A673 (cell line): ENCODE results near the gene IP6K2. TPM values are rescaled to one million over a fixed set of nuclear protein-coding genes. Genes with fewer than 3 reads are reported as not detected.

ENCODE experiments used
- BruUV-seq: library from RNA; stranded (reverse); fragments of 400-500 nt; replicated peaks from 2 replicates; lab custom pipeline; 2021; lab: Mats Ljungman, UMichigan
- CTCF ChIA-PET: fragments of 300-600 bp; sonication (Branson Sonifier 250); formaldehyde crosslinking; loops from one replicate; lab custom pipeline; 2022; ENCODE audit warnings: antibody characterized with exemption; lab: Charles Lee
- POLR2A ChIA-PET: fragments of 300-600 bp; sonication (Branson Sonifier 250); formaldehyde crosslinking; loops from one replicate; lab custom pipeline; 2022; ENCODE audit warnings: antibody characterized with exemption; ENCODE audit not compliant: low non-redundant PET; lab: Charles Lee
- DNase-seq: peaks from one replicate; pipeline ENCODE4 v3.0.0-alpha.2; 2015; ENCODE audit warnings: low spot score
- H3K27ac ChIP-seq: fragments of 200-600 bp; sonication (generic); 2 replicates; pipeline ENCODE4 v1.5.1; 2016; ENCODE audit warnings: mixed run types, low read depth, mild to moderate bottlenecking, mixed read lengths, antibody characterized with exemption, low read length; ENCODE audit not compliant: poor library complexity, severe bottlenecking
- H3K27me3 ChIP-seq: fragments of 200-600 bp; sonication (generic); replicated peaks from 2 replicates; pipeline ENCODE4 v1.6.1; 2017; ENCODE audit warnings: mixed run types, low read depth, mild to moderate bottlenecking, mixed read lengths, antibody characterized with exemption, low read length; ENCODE audit not compliant: insufficient read depth, poor library complexity
- H3K36me3 ChIP-seq: fragments of 200-600 bp; sonication (generic); 2 replicates; pipeline ENCODE4 v1.6.1; 2016; ENCODE audit warnings: mixed run types, mild to moderate bottlenecking, mixed read lengths, antibody characterized with exemption, low read length; ENCODE audit not compliant: insufficient read depth, poor library complexity, severe bottlenecking
- H3K4me1 ChIP-seq: fragments of 200-600 bp; sonication (generic); 2 replicates; pipeline ENCODE4 v1.6.1; 2017; ENCODE audit warnings: mixed run types, mild to moderate bottlenecking, mixed read lengths, antibody characterized with exemption, low read length; ENCODE audit not compliant: insufficient read depth, poor library complexity, severe bottlenecking
- H3K4me3 ChIP-seq: fragments of 200-600 bp; sonication (generic); 2 replicates; pipeline ENCODE4 v1.5.1; 2016; ENCODE audit warnings: low read depth, mixed run types, mild to moderate bottlenecking, mixed read lengths, low read length; ENCODE audit not compliant: poor library complexity, severe bottlenecking
- H3K9me3 ChIP-seq: fragments of 200-600 bp; sonication (generic); 2 replicates; pipeline ENCODE4 v1.6.1; 2016; ENCODE audit warnings: mixed run types, low read depth, mild to moderate bottlenecking, mixed read lengths, antibody characterized with exemption, low read length; ENCODE audit not compliant: poor library complexity, severe bottlenecking
- EZH2 ChIP-seq: fragments of 200-600 bp; sonication (generic); IDR thresholded peaks from 2 replicates; pipeline ENCODE4 v1.6.1; 2017; ENCODE audit warnings: borderline replicate concordance, low read depth, mild to moderate bottlenecking, mixed read lengths, antibody characterized with exemption, low read length; ENCODE audit not compliant: poor library complexity, severe bottlenecking
- intact Hi-C: fragments of 100-400 bp; cut with micrococcal nuclease; formaldehyde crosslinking; loops from one replicate; pipeline ENCODE4 v1.10.0; 2022; ENCODE audit not compliant: unreplicated experiment
- total RNA-seq: library from RNA; stranded (reverse); gene quantifications from 2 replicates; pipeline ENCODE4 v1.2.3, GENCODE V29; 2021
- TF ChIP-seq, protein P1 (sequence below): fragments of 300-800, 200-600 bp; sonication (generic); conservative IDR thresholded peaks from 2 replicates; pipeline ENCODE4 v1.5.1; 2017; ENCODE audit warnings: low read depth, mild to moderate bottlenecking, antibody characterized with exemption, low read length, moderate library complexity, mixed read lengths

The IP6K2 gene
- total RNA-seq, 1 experiment from 2014 or later = 62.5 TPM

- ChIA-PET POLR2A (no interaction called here), CTCF (no interaction called here)
- H3K36me3 ChIP-seq = peaks cover 42% of the 10 kb centered on the region
- no peak overlapping the region for H3K4me3 ChIP-seq
- H3K27ac ChIP-seq = no peak overlapping the region
- BruUV-seq = no TSS peak
- no peaks in the 10 kb centered on the region for H3K9me3 ChIP-seq
- DNase-seq = no peak
- TF ChIP-seq EZH2 = no peak
- TF ChIP-seq, protein P1, sequence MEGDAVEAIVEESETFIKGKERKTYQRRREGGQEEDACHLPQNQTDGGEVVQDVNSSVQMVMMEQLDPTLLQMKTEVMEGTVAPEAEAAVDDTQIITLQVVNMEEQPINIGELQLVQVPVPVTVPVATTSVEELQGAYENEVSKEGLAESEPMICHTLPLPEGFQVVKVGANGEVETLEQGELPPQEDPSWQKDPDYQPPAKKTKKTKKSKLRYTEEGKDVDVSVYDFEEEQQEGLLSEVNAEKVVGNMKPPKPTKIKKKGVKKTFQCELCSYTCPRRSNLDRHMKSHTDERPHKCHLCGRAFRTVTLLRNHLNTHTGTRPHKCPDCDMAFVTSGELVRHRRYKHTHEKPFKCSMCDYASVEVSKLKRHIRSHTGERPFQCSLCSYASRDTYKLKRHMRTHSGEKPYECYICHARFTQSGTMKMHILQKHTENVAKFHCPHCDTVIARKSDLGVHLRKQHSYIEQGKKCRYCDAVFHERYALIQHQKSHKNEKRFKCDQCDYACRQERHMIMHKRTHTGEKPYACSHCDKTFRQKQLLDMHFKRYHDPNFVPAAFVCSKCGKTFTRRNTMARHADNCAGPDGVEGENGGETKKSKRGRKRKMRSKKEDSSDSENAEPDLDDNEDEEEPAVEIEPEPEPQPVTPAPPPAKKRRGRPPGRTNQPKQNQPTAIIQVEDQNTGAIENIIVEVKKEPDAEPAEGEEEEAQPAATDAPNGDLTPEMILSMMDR = no peak
- H3K4me1 ChIP-seq = peaks cover 15% of the 10 kb centered on the region
- intact Hi-C loops = no loop called here
- no peaks in the 10 kb centered on the region for H3K27me3 ChIP-seq
These were observed 24.5 kb downstream of the IP6K2 start for GRCh38 chr3:48692551-48692950.

- BruUV-seq = no TSS peak
- H3K27ac ChIP-seq = no peak overlapping the region
- H3K36me3 ChIP-seq = peaks cover 42% of the 10 kb centered on the region
- intact Hi-C loops = no loop called here
- H3K4me1 ChIP-seq = peaks cover 15% of the 10 kb centered on the region
- H3K9me3 ChIP-seq = no peaks in the 10 kb centered on the region
- DNase-seq = no peak
- no peak overlapping the region for H3K4me3 ChIP-seq
- CTCF ChIA-PET = no interaction called here
- TF ChIP-seq, protein P1 = no peak
- TF ChIP-seq EZH2 = no peak
- no peaks in the 10 kb centered on the region for H3K27me3 ChIP-seq
- POLR2A ChIA-PET = no interaction called here
These were observed 26.1 kb downstream of the IP6K2 start for GRCh38 chr3:48690846-48691458.

DNA sequence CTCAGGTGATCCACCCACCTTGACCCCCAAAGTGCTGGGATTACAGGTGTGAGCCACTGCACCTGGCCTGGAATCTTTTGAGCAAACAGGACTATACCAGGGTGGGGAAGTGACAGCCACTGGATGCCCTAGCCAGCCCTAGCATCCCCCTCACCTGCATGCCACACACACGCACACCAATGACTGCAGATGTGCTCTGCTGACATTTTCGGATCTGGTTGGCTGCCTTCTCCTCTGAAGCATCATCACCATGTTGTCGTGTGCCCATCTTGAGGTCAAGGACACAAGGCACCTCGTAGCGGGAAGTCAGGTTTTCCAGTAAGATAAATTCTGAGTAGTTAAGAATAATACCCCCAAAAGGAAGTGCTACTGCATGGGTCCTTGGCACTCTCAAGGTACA, 27.6 kb downstream of the IP6K2 start:
- no peak overlapping the region for H3K27ac ChIP-seq
- CTCF ChIA-PET = no interaction called here
- intact Hi-C loops = no loop called here
- H3K9me3 ChIP-seq = no peaks in the 10 kb centered on the region
- no peaks in the 10 kb centered on the region for H3K27me3 ChIP-seq
- peaks cover 8% of the 10 kb centered on the region for H3K4me1 ChIP-seq
- no peak for DNase-seq
- H3K4me3 ChIP-seq = no peak overlapping the region
- POLR2A ChIA-PET = no interaction called here
- TF ChIP-seq EZH2 = no peak
- TF ChIP-seq, protein P1 = no peak
- BruUV-seq = no TSS peak
- peaks cover 42% of the 10 kb centered on the region for H3K36me3 ChIP-seq
